GM18858 (cell line): ENCODE results near the gene STAT6.
"Not testable (repeated sequence)": the region's sequence is repeated elsewhere in the genome, so short reads cannot be mapped to it uniquely, and the experiment has no call there.

Experiments
- ATAC-seq: cut with Tn5 transposase; IDR thresholded peaks from one replicate; pipeline ENCODE4 v1.9.1; 2021; ENCODE audit not compliant: unreplicated experiment

Gene STAT6

DNA sequence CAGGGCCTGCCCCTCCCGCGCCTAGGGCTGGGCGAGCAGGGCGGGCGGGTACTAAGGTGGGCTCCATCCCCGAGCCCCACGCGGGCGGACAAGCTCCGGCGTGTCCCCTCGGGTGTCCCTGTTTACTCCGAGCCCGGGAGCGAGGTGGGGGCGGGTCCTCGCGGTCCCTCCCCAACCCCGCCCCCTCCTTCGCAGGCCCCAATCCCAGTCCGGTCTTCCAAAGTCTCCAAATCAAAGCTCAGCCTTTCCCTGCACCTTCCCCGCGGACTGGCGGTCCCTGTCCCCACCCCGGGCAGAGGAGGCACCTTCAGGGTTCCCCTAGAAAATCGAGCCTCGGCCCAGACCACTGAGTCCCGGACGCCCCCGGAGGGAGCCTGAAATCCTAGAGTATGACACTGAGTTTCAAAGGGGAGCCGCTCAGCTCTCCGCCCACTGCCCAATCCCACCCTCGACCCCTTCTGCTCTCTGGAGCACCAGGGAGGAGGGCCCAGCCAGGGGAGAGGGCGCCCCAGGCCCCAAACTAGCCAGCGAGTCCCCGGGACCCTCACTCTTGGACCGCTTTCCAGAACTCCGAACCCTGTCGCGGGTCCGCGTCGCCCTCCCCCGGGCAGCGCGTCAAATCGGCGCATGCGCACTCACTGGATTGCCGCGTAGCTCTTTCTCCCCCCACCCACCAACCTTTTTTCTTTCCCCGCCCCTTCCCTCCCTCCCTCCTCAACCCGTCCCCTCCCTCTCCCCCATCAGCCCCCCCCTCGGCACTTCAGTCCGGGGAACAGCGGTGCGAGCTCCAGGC lies 16.8 kb upstream of the STAT6 start, which contains the start of gene LRP1:
LRP1 (plus strand) TSS at position 758 of the 793 bp plus-strand sequence. CDS start 482 bp downstream, outside the sequence.
- ATAC-seq = no peak

GRCh38 chr12:57127101-57127725 lies 16.1 kb upstream of the STAT6 start:
- no peak for ATAC-seq

- no peak for ATAC-seq
Measured at GRCh38 chr12:57126561-57126960, 15.4 kb upstream of the STAT6 start.

GRCh38 chr12:57126061-57126460 lies 14.9 kb upstream of the STAT6 start:
- ATAC-seq = no peak

GRCh38 chr12:57124261-57124877 lies 13.2 kb upstream of the STAT6 start:
- no peak for ATAC-seq

GRCh38 chr12:57123813-57124212 lies 12.7 kb upstream of the STAT6 start:
- ATAC-seq = no peak

DNA sequence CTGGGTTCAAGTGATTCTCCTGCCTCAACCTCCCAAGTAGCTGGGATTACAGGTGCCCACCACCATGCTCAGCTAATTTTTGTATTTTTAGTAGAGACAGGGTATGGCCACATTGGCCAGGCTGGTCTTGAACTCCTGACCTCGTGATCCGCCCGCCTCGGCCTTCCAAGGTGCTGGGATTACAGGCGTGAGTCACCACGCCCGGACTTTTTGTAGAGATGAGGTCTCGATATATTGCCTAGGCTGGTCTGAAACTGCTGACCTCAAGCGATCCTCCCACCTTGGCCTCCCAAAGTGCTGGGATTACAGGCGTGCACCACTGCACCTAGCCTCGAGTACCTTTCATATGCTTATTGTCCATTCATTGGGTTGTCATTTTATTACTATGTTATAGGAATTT lies 9.6 kb upstream of the STAT6 start:
- not testable (repeated sequence) for ATAC-seq

DNA sequence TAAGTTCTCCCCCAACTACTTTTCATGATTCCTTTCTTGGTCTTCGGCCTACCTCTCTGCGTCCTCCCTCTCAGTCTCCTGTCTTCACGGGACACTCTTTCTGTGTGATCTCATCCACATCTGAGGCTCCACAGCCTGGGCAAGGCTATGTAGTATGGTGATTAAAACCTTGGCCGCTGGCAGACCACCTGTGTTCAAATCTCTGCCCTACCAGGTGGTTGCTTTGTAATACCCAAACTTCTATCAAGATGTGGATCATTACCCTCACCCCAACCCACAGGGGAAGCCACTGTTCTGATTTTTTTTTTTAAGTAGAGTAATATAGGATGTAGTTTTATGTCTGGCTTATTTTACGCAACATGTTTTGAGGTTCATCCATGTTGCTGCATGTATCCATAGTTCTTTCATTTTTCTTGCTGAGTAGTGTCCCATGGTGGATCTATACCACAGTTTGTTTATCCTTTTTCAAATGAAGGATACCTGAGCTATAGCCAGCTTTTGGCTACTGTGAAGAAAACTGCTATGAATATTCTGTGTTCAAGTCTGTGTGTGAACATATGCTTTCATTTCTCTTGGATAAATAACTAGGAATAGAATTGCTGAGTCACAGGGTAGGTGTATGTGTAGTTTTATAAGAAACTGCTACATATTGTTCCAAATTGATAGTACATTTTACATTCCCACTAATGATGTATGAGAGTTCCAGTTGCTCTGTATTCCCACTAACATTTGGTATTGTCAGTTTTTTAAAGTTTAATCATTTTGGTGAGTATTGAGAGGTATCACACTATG lies 8.3 kb upstream of the STAT6 start:
- ATAC-seq = no peak

GRCh38 chr12:57118711-57119271 lies 7.6 kb upstream of the STAT6 start:
- peak; percentile 65 for ATAC-seq

DNA sequence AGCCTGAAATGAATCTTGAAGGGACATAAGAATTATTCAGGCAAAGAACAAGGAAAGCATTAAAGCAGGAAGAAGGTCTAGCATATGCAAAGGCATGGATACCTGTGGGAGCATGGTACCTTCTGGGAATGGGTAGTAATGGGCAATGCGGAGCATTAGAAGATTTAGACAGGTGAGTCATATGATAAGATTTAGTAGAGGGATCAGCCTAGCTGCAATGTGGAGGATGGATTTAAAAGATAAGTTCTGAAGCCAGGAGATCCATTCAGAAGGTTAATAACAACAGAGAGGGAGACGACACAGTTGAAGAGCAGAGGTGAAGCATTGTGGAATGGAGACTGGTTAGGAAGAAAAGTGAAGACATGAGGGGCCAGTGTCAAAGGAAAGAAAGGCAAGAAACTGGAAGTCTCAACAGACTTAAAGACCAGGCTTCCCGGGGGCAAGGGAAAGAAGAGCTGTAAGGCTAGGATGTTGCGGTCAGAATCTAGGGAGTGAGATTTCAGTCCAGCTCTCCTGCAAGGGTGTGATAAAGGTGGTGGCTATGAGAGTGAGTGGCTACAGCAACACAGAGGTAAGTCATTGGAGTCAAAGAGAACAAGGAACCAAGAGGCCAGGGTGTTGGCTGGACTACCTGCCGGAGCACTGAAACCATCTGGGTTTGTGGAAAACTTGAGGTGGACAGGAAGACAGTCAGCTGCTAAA lies 5.6 kb upstream of the STAT6 start:
- no peak for ATAC-seq

GRCh38 chr12:57112492-57113294 lies 1.5 kb upstream of the STAT6 start:
- ATAC-seq = no peak

GRCh38 chr12:57110104-57111030 lies 795 bp downstream of the STAT6 start:
- ATAC-seq = peak; percentile 34

GRCh38 chr12:57109207-57110103 lies 1.7 kb downstream of the STAT6 start:
- ATAC-seq = no peak

- no peak for ATAC-seq
Measured at GRCh38 chr12:57107456-57108155, 3.6 kb downstream of the STAT6 start.

DNA sequence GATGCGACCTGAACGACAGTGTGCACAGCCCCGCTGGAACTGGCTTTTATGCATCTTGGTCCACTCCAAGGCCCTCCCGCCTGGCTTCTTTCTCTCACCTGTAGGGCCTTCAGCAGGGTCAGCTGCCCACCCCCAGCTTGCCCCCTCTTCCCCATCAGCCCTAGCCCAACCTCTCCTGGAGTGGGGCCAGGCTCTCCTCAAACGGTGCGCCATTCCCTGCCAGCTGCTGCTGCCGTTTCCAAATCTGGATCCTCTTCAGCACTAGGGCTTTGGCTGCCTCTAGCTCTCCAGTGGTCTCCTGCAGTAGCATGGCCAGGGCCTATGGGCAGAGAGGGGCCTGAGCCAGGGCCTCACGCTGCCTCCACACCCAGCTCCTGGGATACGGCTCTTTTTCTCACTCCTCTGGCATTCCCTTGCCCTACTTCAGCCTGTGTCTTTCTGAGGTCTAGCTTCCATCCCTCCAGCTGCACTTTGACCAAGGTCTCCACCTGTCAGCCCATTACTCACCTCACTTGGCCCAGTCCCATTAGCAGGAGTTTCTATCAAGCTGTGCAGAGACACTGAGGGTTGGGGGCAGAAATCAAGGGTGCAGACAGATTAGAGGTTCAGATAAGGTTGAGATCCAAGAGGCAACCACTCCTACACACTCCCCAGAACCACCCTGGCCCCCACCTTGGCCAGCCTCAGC lies 5.0 kb downstream of the STAT6 start:
- no peak for ATAC-seq
